GM21528 (cell line): ENCODE results near the gene WDR20.
"Not testable (repeated sequence)": the region's sequence is repeated elsewhere in the genome, so short reads cannot be mapped to it uniquely, and the experiment has no call there.

Experiments used
- ATAC-seq: cut with Tn5 transposase; IDR thresholded peaks from one replicate; pipeline ENCODE4 v1.9.1; 2021; ENCODE audit warnings: mild to moderate bottlenecking, moderate library complexity; ENCODE audit not compliant: unreplicated experiment, low FRiP score

Gene WDR20

GRCh38 chr14:102126807-102127455 is 12.8 kb upstream of the WDR20 start:
- no peak for ATAC-seq

GRCh38 chr14:102131741-102132140 is 8.0 kb upstream of the WDR20 start:
- ATAC-seq: no peak

GRCh38 chr14:102134021-102134420 is 5.7 kb upstream of the WDR20 start:
- ATAC-seq: not testable (repeated sequence)

GRCh38 chr14:102134719-102135118 is 5.0 kb upstream of the WDR20 start:
- ATAC-seq: not testable (repeated sequence)

- not testable (repeated sequence) for ATAC-seq
Observed at GRCh38 chr14:102135456-102135855, 4.2 kb upstream of the WDR20 start.

GRCh38 chr14:102138535-102138934 is 1.2 kb upstream of the WDR20 start:
- no peak for ATAC-seq

GRCh38 chr14:102138961-102139285 is 774 bp upstream of the WDR20 start:
- no peak for ATAC-seq

GRCh38 chr14:102140027-102140749 is 491 bp downstream of the WDR20 start:
- ATAC-seq: peak; percentile 34

- ATAC-seq: peak; percentile 1
Observed at GRCh38 chr14:102140750-102141145, 1.1 kb downstream of the WDR20 start.

- ATAC-seq: no peak
Observed at GRCh38 chr14:102141797-102142196, 2.1 kb downstream of the WDR20 start.

- ATAC-seq: no peak
Observed at GRCh38 chr14:102144914-102145313, 5.2 kb downstream of the WDR20 start.

GRCh38 chr14:102145395-102145794 is 5.7 kb downstream of the WDR20 start:
- ATAC-seq: no peak

- ATAC-seq: no peak
Observed at GRCh38 chr14:102146423-102146822, 6.7 kb downstream of the WDR20 start.

GRCh38 chr14:102150083-102150482 is 10.4 kb downstream of the WDR20 start:
- ATAC-seq: no peak

- no peak for ATAC-seq
Observed at GRCh38 chr14:102150744-102151143, 11.0 kb downstream of the WDR20 start.

GRCh38 chr14:102151411-102151810 is 11.7 kb downstream of the WDR20 start:
- ATAC-seq: not testable (repeated sequence)

GRCh38 chr14:102154121-102154520 is 14.4 kb downstream of the WDR20 start:
- no peak for ATAC-seq

- ATAC-seq: no peak
Observed at GRCh38 chr14:102154821-102155549, 15.3 kb downstream of the WDR20 start.

GRCh38 chr14:102157346-102157745 is 17.6 kb downstream of the WDR20 start:
- no peak for ATAC-seq

- ATAC-seq: no peak
Observed at GRCh38 chr14:102158797-102159196, 19.1 kb downstream of the WDR20 start.

GRCh38 chr14:102159841-102160240 is 20.1 kb downstream of the WDR20 start:
- no peak for ATAC-seq

- no peak for ATAC-seq
Observed at GRCh38 chr14:102162487-102162886, 22.8 kb downstream of the WDR20 start.
